Measurements from ENCODE around the gene HIRIP3.

Gene HIRIP3

DNA sequence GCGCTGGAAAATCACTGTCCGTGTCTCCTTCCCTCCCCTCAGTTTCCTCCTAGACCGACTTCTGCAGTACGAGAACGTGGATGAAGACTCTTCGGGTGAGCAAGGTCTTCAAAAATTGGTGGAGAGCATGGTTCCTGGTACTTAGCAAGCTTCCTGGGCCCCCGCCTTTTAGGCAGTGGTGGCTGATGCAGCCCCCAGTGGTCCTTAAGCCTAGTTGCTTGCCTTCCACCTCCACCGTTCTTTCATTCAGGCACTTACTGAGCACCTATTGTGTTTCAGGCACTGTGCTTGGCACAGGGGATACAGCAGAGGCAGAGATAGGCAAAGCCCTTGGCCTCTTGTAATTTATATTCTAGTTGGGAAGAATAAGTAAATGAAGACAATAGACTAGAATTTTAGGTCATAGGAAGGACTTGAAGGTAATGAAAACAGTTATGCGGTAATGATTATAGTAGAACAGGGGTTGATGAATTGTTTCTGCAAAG lies 1.4 kb upstream of the HIRIP3 start:
- no peak for DNase-seq (ENCODE audit: low read depth)

DNA sequence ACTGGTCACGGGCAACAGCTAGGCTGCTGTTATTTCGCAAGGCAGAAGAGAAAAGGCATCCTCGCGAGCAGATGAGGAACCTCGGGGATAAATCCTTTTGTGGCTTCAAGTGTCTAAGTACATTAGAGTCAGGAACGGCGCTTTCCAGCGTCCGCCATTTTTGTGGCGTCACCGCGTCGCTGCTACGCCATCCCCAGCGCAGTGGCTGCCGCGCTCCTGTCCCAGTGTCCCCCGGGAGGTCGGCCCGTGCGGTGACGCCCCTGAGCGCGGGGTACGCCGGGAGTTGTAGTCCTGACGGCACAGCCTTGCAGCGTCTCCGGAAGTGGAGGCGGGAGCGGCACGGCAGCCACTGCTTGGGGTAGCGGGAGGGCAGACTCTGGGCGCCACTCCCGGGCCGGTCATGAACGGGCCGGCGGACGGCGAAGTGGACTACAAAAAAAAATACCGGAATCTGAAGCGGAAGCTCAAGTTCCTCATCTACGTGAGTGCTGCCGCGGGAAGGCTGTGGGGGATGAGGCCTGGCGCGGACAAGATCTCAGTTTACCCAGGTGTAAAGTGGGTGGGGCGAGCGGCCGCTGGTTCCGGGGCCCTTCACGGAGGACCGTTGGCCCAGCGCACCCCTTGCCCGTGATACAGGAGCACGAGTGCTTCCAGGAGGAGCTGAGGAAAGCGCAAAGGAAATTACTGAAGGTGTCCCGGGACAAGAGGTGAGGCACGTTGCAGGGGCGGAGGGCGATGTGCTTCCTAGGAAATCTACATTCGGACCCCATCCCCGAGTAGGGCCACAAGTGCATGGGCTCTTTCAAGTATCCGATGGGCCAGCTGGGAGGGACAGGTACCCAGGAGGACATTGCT lies 721 bp upstream of the HIRIP3 start, which contains the start of gene INO80E:
Gene INO80E, plus strand, starts transcription at position 331 of the 855 bp plus-strand sequence. Its CDS starts 70 bp downstream, at position 401.
- peak; percentile 99 for DNase-seq (ENCODE audit: low read depth)

DNA sequence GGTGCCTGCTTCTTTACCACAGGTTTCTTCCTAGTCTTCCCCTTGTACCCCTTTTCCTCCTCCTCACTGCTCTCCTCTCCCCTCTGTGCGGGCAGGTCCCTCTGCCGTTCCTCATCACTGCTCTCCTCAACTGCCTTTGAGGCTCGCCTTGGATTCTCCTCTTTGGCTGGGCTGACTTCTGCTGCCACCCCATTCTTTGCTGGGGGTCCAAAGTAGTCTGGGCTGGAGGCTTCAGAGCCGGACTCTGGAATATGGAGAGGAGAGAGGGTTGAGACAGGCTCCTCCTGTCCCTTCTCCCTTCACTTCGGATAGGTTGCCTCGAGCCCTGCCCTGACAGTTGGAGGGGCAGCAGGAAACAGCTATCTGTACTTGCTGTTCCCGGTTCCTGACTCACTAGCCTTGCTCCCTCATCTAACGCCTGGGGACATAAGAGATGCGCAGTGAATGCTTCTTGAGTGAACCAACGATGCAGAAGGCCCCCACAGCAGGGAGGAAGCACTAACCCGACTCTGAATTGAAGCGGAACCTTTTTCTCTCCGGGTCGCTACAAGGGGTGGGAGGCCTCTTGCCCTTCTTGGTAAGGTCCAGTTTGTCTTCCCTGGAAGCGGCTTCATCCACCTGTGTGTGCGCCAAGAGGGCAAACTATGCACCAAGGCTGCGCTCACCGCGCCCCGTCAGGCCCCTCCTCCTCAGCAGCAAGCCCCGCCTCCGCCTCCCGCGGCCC lies 655 bp downstream of the HIRIP3 start:
- no peak for DNase-seq (ENCODE audit: low read depth)

DNA sequence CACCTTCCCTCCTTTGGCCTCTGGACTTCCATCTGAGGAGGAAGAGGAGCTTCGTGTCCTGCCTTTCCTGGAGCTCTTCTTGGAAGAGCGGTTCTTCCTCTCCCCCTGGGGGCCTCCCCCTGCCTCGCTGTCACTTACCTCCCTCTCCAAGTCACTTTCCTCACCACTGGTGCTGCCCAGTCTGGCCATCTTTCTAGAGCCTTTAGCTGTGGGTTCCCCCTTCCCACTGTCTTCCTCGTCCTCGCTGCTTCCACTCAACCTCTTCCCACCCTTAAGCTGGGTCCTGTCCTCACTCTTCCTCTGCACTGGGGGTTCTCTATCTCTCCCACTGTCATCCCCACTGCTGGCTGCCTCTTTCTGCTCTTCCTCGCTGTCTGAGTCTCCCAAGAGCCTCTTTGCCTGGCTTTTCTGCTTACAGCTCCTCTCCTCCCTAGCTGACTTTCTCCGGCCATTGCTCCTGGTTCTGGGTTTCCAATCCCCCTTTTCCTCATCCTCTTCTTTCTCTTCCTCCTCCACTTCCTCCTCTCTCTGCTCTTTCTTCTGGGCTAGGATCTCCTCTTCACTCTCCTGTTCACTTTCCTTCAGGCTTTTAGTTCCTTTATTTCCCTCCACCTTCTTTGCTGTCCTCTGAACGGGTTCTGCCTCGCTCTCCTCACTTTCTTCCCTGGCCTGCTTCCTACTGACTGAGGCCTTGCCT lies 1.4 kb downstream of the HIRIP3 start:
- no peak for DNase-seq (ENCODE audit: low read depth)

DNA sequence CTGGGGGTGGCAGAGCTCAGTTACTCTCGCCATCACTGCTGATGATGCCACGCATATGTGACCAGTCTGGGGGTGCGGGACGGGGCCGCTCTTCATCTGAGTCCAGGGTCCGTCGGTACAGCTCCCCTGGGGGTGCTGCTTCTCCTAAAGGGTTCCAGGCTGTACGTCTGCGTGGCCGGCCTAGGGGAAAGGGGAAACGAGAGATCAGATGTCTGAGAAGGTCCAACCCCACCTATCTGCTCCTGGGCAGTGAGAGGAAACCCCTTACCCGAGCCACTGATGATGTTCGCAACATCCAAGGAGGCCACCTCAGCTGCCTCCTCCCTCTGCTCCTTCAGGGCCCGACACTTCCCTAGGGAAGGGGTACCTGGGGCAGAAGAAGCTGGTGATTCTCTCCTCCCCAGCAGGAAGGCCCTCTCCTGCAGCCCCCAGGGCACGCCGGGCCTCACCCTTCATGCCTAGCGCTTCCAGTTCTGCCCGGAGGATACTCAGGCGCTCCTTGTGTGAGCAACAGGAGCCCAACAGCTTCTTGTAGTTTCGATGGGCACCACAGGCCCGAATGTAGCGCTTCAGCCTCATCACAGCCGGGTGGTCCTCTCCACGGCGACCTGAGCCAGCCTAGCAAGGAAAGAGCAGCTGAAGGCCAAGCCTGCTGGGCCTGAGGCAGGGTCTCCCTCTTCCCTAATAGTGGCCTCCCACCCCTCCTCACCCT lies 2.1 kb downstream of the HIRIP3 start:
- no peak for DNase-seq (ENCODE audit: low read depth)

DNA sequence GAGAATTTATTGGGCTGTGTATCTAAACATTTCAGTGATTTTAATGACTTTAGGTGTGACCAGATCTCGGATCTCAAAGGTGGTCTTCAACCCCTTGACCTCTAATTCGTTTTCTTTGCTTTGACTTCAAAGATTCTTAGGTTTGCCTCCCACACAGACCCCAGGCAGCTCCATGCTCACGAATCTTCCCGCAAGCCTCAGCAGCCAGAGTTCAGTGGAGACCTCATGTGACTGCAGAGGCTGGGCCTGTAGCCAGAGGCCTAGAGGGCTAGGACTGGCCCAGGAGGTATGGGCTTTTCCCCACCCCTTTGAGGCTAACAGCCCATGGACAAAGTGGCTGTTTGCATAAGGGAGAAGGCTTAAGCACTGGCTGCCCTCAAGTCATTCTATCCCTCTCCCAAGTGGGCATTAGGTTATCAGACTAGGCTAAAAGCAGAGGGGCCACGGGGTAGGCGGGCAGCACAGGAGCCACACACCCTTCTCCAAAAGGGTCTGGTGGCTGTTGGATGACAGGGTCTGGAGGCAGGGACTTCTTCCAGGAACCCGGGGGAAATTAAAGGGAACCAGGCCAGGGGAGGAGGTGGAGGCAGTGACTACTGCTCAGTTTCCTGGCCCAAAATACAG lies 3.0 kb downstream of the HIRIP3 start:
- DNase-seq (ENCODE audit: low read depth): no peak

DNA sequence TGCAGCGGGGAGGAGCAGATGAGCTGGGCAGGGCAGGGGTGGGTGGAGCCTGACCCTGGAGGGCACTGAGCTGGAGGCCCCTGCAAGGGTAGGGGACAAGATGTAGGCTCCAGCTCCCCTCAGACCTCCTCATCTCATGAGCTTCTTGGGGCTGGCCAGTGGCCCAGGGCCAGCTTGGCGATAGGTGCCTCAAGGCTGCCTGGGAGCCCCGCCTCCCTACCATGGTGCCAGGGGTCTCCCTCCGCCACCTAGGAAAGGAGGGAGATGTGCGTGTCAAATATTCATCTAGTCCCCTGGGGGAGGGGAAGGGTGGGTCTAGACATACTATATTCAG lies 3.9 kb downstream of the HIRIP3 start:
- no peak for DNase-seq (ENCODE audit: low read depth)

DNA sequence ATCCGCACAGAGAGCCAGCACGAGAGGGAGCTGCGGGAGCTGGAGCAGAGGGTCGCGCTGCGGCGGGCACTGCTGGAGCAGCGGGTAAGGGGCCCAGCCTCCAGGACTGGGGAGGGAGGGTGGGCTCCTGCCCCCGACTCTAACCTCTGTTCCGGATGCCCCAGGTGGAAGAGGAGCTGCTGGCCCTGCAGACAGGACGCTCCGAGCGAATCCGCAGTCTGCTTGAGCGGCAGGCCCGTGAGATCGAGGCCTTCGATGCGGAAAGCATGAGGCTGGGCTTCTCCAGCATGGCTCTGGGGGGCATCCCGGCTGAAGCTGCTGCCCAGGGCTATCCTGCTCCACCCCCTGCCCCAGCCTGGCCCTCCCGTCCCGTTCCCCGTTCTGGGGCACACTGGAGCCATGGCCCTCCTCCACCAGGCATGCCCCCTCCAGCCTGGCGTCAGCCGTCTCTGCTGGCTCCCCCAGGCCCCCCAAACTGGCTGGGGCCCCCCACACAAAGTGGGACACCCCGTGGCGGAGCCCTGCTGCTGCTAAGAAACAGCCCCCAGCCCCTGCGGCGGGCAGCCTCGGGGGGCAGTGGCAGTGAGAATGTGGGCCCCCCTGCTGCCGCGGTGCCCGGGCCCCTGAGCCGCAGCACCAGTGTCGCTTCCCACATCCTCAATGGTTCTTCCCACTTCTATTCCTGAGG lies 4.4 kb downstream of the HIRIP3 start:
- DNase-seq (ENCODE audit: low read depth): no peak

DNA sequence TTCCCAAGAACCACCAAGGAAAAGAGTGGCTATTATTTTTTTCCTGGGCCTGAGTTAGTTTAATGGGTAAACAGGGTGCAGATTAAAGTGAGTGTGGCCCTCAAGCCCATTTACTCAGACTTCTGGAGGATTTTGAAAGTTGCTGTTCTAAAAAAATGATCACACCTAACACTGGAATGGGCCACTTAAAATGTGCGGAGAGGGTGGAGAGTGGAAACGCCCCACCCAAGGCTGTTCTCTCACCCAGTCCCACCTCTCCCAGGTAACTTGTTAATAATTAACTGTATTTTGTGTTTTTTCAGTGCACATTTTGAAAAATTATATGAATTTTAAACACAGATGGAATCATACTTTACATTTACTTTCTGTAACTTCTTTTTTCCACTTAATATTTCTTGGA lies 5.4 kb downstream of the HIRIP3 start:
- DNase-seq (ENCODE audit: low read depth): no peak

DNA sequence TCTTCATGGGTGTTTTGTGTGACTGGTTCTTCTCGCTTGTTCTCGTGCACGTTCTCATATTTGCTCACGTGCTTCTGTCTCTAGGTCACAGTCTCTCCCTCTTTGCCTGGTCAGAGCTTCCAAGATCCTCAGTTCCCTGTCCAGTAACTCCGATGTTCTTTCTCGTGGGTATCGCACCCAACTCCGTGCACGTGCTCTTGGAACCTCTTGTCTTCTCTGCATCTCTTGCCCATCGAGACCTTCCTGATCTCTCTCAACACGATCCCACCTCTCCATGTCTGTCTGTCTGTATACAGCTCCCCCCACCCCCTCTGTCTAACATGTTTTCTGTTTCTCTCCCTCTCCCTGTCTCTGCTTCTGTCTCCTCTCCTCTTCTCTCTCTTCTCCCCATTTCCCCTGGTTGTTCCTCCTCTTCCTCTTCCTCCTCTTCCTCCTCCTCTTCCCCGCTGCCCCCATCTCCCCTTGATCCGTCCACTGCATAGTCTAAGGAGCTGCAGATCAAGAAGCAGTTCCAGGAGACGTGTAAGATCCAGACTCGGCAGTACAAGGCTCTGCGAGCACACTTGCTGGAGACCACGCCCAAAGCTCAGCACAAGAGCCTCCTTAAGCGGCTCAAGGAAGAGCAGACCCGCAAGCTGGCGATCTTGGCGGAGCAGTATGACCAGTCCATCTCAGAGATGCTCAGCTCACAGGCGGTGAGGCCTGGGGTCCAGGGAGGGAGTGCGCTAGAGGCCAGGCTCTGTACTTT lies 6.1 kb downstream of the HIRIP3 start:
- no peak for DNase-seq (ENCODE audit: low read depth)

DNA sequence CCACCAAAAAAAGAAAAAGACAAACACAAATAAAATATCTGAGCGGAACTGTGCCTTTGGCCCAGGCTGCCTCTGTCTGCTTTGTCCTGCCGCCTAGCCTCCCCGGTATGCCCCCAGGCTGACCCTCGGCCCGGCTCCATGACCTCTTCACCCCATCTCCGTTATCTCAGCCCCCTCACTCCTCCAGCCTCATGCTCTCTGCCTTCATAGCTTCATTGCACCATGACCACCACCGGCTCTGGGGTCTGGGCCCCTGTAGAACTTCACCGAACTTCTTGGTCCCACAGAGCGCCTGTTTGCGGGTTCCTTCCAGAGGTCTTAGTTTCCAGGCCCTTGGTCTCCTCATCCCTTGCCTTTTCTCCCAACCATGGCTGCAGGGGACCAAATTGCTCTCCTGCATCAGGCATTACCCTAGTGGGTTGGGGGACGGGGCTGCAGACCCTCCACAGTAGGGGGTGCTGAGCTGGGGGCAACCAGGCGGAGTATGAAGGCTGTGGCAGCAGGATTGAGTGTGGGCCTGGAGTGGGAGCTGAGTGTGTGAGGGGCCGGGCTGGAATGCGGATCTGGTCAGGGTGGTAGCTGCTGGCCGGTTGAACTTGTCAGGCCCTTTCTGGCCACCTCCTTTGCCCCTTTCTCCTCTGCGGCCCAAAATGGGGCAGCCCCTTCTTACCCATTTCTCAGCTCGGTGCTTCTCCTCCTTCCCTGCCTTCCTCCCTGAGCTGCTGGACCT lies 6.9 kb downstream of the HIRIP3 start:
- DNase-seq (ENCODE audit: low read depth): no peak

DNA sequence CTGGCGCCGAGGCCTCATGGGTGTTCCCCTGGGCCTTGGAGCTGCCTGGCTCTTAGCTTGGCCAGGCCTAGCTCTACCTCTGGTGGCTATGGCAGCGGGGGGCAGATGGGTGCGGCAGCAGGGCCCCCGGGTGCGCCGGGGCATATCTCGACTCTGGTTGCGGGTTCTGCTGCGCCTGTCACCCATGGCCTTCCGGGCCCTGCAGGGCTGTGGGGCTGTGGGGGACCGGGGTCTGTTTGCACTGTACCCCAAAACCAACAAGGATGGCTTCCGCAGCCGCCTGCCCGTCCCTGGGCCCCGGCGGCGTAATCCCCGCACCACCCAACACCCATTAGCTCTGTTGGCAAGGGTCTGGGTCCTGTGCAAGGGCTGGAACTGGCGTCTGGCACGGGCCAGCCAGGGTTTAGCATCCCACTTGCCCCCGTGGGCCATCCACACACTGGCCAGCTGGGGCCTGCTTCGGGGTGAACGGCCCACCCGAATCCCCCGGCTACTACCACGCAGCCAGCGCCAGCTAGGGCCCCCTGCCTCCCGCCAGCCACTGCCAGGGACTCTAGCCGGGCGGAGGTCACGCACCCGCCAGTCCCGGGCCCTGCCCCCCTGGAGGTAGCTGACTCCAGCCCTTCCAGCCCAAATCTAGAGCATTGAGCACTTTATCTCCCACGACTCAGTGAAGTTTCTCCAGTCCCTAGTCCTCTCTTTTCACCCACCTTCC lies 7.9 kb downstream of the HIRIP3 start:
- DNase-seq (ENCODE audit: low read depth): no peak

DNA sequence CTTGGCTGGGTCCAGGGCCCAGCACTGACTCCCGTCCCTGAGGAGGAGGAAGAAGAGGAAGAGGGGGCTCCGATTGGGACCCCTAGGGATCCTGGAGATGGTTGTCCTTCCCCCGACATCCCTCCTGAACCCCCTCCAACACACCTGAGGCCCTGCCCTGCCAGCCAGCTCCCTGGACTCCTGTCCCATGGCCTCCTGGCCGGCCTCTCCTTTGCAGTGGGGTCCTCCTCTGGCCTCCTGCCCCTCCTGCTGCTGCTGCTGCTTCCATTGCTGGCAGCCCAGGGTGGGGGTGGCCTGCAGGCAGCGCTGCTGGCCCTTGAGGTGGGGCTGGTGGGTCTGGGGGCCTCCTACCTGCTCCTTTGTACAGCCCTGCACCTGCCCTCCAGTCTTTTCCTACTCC lies 8.5 kb downstream of the HIRIP3 start:
- DNase-seq (ENCODE audit: low read depth): no peak

DNA sequence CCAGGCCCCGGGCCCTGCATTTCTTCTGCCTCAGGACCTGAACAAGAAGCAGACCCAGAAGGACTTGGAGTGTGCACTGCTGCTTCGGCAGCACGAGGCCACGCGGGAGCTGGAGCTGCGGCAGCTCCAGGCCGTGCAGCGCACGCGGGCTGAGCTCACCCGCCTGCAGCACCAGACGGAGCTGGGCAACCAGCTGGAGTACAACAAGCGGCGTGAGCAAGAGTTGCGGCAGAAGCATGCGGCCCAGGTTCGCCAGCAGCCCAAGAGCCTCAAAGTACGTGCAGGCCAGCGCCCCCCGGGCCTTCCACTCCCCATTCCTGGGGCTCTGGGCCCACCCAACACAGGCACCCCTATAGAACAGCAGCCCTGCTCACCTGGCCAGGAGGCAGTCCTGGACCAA lies 9.2 kb downstream of the HIRIP3 start:
- DNase-seq (ENCODE audit: low read depth): no peak

DNA sequence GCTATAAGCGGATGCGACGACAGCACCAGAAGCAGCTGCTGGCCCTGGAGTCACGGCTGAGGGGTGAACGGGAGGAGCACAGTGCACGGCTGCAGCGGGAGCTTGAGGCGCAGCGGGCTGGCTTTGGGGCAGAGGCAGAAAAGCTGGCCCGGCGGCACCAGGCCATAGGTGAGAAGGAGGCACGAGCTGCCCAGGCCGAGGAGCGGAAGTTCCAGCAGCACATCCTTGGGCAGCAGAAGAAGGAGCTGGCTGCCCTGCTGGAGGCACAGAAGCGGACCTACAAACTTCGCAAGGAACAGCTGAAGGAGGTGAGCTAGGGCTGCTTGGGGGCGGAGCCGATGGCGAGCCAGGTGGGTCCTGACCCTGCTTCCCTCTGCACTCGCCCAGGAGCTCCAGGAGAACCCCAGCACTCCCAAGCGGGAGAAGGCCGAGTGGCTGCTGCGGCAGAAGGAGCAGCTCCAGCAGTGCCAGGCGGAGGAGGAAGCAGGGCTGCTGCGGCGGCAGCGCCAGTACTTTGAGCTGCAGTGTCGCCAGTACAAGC lies 10.1 kb downstream of the HIRIP3 start:
- no peak for DNase-seq (ENCODE audit: low read depth)

DNA sequence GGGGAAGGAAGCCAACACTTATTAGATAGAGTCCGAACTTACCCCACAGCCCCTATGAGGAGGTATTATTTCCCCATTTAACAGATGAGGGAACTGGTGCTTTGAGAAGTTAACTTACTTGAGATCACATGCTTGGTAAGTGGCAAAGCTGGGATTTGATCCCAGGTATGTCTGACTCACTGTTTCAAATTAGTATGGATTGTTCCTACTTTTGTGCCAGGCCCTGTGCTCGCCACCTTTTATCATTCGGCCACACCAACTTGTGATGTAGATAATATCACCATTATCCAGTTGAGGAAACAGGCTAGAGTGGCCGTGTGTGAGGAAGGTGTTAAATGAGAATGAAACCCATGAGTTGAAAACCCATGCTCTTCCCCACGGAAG lies 10.7 kb downstream of the HIRIP3 start:
- no peak for DNase-seq (ENCODE audit: low read depth)

DNA sequence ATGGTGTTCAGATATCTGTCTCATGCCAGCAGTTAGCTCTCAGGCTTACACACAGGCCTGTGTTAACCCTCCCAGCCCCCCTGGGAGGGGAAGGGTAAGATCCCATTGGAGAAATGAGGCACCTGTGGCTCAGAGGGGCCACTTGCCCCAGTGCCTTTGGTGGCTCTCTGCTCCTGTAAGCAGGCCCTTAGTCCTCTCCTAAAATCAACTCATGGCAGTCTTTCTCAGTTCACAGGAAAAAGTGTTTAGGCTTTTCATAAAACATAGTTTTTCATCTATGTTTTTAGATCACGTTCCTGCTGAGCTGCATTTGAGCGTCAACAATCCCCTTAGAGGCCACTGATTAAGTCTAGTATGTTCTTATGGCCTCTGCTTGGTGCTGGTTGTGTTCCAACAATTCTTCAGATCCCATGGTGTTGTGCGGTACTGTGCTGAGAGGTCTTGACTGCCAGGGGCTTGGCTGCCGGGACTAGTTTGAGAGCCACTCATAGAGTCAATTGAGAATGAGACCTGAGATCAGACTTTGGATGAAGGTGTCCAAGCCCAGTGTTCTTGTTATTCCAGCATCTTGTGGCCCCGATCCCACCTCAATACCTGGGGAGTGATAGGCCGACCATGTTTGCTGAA lies 11.2 kb downstream of the HIRIP3 start:
- no peak for DNase-seq (ENCODE audit: low read depth)

DNA sequence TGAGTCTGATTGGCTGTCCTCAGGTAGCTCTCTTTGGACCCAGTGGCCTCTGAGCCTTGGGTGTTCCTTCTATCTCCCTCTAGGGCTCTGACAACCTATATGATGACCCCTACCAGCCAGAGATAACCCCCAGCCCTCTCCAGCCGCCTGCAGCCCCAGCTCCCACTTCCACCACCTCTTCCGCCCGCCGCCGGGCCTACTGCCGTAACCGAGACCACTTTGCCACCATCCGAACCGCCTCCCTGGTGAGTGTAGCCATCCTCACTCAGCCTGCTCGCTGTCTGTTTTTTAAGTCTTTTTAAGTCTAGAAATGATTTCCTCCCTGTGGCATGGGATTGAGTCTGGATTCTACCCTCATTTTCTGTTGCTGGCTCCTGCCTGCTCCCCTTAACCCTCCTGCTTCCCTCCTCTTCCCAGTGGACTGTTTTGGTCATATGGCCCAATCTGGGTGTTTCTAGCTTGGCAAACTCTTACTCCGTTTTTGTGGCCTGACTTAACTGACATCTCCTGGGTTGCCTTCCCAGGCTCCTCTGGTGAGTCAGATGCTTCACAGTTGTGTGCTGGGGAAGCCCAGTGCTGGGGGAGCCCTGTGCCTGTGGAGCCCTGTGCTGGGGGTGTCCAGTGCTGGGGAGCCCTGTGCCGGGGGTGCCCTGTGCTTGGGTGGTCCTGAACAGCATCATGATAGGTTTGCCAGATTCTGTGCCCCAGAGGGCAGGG lies 11.8 kb downstream of the HIRIP3 start:
- no peak for DNase-seq (ENCODE audit: low read depth)
